Measurements from ENCODE around the gene LGI4.
"Not testable (repeated sequence)": the region's sequence is repeated elsewhere in the genome, so short reads cannot be mapped to it uniquely, and the experiment has no call there.

The LGI4 gene

GRCh38 chr19:35105411-35106290, 29.2 kb downstream of the LGI4 start:
- DNase-seq (ENCODE audit: low spot score): no peak

- DNase-seq (ENCODE audit: low spot score): no peak
Observed at GRCh38 chr19:35105047-35105410, 29.8 kb downstream of the LGI4 start.

- no peak for DNase-seq (ENCODE audit: low spot score)
Observed at GRCh38 chr19:35104361-35104760, 30.5 kb downstream of the LGI4 start.

- not testable (repeated sequence) for DNase-seq (ENCODE audit: low spot score)
Observed at GRCh38 chr19:35103614-35104013, 31.2 kb downstream of the LGI4 start.

- DNase-seq (ENCODE audit: low spot score): not testable (repeated sequence)
Observed at GRCh38 chr19:35101949-35102348, 32.9 kb downstream of the LGI4 start.

- no peak for DNase-seq (ENCODE audit: low spot score)
Observed at GRCh38 chr19:35100588-35101533, 34.0 kb downstream of the LGI4 start.

GRCh38 chr19:35099897-35100275, 35.0 kb downstream of the LGI4 start:
- no peak for DNase-seq (ENCODE audit: low spot score)

- DNase-seq (ENCODE audit: low spot score): no peak
Observed at GRCh38 chr19:35099155-35099896, 35.5 kb downstream of the LGI4 start.

GRCh38 chr19:35098413-35099049, 36.3 kb downstream of the LGI4 start:
- no peak for DNase-seq (ENCODE audit: low spot score)

GRCh38 chr19:35095667-35096368, 39.0 kb downstream of the LGI4 start:
- DNase-seq (ENCODE audit: low spot score): no peak

- no peak for DNase-seq (ENCODE audit: low spot score)
Observed at GRCh38 chr19:35094656-35095055, 40.2 kb downstream of the LGI4 start.

- DNase-seq (ENCODE audit: low spot score): no peak
Observed at GRCh38 chr19:35093941-35094647, 40.8 kb downstream of the LGI4 start.

- DNase-seq (ENCODE audit: low spot score): no peak
Observed at GRCh38 chr19:35093430-35093829, 41.4 kb downstream of the LGI4 start.

- peak; percentile 64 for DNase-seq (ENCODE audit: low spot score)
Observed at GRCh38 chr19:35090506-35091214, 44.2 kb downstream of the LGI4 start.

GRCh38 chr19:35090160-35090505, 44.7 kb downstream of the LGI4 start:
- no peak for DNase-seq (ENCODE audit: low spot score)

- DNase-seq (ENCODE audit: low spot score): no peak
Observed at GRCh38 chr19:35089554-35089953, 45.3 kb downstream of the LGI4 start.

- DNase-seq (ENCODE audit: low spot score): no peak
Observed at GRCh38 chr19:35088131-35088913, 46.5 kb downstream of the LGI4 start.

GRCh38 chr19:35087393-35087792, 47.5 kb downstream of the LGI4 start:
- DNase-seq (ENCODE audit: low spot score): no peak

GRCh38 chr19:35086455-35086854, 48.4 kb downstream of the LGI4 start:
- no peak for DNase-seq (ENCODE audit: low spot score)
